D341Med (cell line): Measurements from ENCODE around the gene FUT8.
"Not testable (repeated sequence)": the region's sequence is repeated elsewhere in the genome, so short reads cannot be mapped to it uniquely, and the experiment has no call there.

Experiments
- DNase-seq: peaks from one replicate; pipeline ENCODE4 v3.0.0; 2012; ENCODE audit warnings: low spot score

Gene FUT8

GRCh38 chr14:65419593-65420252, 7.2 kb downstream of the FUT8 start:
- DNase-seq = no peak

- DNase-seq = no peak
Measured at GRCh38 chr14:65421201-65421981, 8.9 kb downstream of the FUT8 start.

- DNase-seq = no peak
Measured at GRCh38 chr14:65422088-65422834, 9.7 kb downstream of the FUT8 start.

- no peak for DNase-seq
Measured at GRCh38 chr14:65423982-65424381, 11.5 kb downstream of the FUT8 start.

- no peak for DNase-seq
Measured at GRCh38 chr14:65424531-65424930, 12.0 kb downstream of the FUT8 start.

GRCh38 chr14:65425885-65426284, 13.4 kb downstream of the FUT8 start:
- no peak for DNase-seq

- not testable (repeated sequence) for DNase-seq
Measured at GRCh38 chr14:65426902-65427301, 14.4 kb downstream of the FUT8 start.

GRCh38 chr14:65428691-65429090, 16.2 kb downstream of the FUT8 start:
- no peak for DNase-seq

GRCh38 chr14:65429757-65430156, 17.2 kb downstream of the FUT8 start:
- DNase-seq = no peak

GRCh38 chr14:65431245-65431644, 18.7 kb downstream of the FUT8 start:
- no peak for DNase-seq

- DNase-seq = no peak
Measured at GRCh38 chr14:65431951-65432350, 19.4 kb downstream of the FUT8 start.

GRCh38 chr14:65432361-65432948, 19.9 kb downstream of the FUT8 start:
- no peak for DNase-seq

GRCh38 chr14:65433157-65433556, 20.6 kb downstream of the FUT8 start:
- DNase-seq = no peak

GRCh38 chr14:65433646-65434045, 21.1 kb downstream of the FUT8 start:
- no peak for DNase-seq

- peak; percentile 33 for DNase-seq
Measured at GRCh38 chr14:65434216-65434850, 21.8 kb downstream of the FUT8 start.

GRCh38 chr14:65438266-65438933, 25.9 kb downstream of the FUT8 start:
- DNase-seq = no peak

- no peak for DNase-seq
Measured at GRCh38 chr14:65439117-65439516, 26.6 kb downstream of the FUT8 start.

GRCh38 chr14:65440230-65440629, 27.7 kb downstream of the FUT8 start:
- no peak for DNase-seq

GRCh38 chr14:65444230-65444629, 31.7 kb downstream of the FUT8 start:
- no peak for DNase-seq

GRCh38 chr14:65446159-65446558, 33.6 kb downstream of the FUT8 start:
- peak; percentile 25 for DNase-seq

- no peak for DNase-seq
Measured at GRCh38 chr14:65449647-65450046, 37.1 kb downstream of the FUT8 start.
